LNCAP (cell line): ENCODE results near the gene GPR157.

Source experiments
- TF ChIP-seq, protein P1 (sequence below): fragments of 450-650 bp; IDR thresholded peaks from 2 replicates; pipeline ENCODE4 v1.5.1; 2017; ENCODE audit warnings: mild to moderate bottlenecking

The GPR157 gene

DNA sequence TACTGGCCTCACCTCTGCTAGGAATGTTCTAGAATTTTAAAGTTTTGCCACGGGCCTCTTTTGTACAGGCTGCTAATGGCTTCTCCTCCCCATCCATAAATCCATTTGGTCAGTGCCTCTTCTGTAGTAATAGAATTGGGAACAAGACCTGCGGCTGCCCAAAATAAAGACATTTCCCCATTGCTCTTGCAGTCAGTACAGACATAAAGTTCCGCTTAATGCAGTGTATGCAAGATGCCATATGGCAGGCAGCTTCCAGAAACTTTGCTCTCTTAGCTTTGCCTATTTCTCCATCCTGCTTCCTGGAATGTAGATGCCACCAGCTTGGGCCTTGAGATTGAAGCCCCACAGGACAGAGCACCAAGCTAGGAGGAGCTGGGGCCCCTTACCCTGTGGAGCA, 55.8 kb downstream of the GPR157 start:
- TF ChIP-seq, protein P1, sequence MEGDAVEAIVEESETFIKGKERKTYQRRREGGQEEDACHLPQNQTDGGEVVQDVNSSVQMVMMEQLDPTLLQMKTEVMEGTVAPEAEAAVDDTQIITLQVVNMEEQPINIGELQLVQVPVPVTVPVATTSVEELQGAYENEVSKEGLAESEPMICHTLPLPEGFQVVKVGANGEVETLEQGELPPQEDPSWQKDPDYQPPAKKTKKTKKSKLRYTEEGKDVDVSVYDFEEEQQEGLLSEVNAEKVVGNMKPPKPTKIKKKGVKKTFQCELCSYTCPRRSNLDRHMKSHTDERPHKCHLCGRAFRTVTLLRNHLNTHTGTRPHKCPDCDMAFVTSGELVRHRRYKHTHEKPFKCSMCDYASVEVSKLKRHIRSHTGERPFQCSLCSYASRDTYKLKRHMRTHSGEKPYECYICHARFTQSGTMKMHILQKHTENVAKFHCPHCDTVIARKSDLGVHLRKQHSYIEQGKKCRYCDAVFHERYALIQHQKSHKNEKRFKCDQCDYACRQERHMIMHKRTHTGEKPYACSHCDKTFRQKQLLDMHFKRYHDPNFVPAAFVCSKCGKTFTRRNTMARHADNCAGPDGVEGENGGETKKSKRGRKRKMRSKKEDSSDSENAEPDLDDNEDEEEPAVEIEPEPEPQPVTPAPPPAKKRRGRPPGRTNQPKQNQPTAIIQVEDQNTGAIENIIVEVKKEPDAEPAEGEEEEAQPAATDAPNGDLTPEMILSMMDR: no peak

DNA sequence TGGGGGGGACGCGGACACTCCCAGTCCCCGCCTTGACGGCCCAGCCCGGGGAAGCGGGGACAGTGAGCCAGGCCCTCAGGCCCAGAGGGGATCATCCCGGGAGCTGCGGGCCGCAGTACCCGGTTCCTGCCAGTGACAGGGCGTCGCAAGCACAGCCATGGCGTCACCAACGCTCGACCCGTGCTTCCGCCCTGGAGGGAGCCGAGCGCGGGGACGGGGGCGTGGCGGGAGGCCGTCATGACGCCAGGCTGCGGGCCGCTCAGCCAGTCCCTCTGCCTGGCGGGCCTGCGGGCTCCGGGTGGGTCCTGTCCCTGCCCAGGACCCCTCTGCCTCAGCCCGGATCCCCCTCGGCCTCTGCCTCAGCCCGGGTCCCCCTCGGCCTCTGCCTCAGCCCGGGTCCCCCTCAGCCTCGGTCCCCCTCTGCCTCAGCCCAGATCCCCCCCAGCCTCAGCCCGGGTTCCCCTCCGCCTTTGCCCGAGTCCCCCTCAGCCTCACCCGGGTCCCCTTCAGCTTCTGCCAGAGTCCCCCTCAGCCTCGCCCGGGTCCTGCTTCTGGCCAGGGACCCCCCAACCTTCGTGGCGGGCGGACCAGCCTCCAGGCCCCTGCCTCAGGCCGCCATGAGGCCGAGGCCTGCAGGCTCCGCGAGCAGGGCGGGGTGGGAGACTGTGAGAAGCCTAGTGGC, 57.2 kb downstream of the GPR157 start:
- TF ChIP-seq, protein P1: no peak

DNA sequence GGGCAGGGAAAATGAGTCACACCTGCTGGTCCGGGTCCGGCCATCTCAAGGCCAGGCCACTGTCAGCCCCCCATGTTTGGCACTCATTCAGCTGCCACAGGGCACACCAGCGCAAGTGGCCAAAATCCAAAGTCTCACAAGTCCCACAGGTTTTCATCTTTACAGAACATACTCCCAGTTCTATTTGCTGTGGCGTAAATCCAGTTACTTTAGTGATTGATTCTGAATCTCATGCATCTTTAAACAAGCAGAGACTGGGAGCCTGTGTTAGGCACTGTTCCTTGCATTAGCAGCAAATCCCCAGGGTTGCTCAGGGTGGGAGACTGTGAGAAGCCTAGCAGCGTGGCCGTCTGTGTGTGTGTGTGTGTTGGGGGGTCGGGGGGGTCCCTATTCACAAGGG, 58.4 kb downstream of the GPR157 start:
- TF ChIP-seq, protein P1: no peak

DNA sequence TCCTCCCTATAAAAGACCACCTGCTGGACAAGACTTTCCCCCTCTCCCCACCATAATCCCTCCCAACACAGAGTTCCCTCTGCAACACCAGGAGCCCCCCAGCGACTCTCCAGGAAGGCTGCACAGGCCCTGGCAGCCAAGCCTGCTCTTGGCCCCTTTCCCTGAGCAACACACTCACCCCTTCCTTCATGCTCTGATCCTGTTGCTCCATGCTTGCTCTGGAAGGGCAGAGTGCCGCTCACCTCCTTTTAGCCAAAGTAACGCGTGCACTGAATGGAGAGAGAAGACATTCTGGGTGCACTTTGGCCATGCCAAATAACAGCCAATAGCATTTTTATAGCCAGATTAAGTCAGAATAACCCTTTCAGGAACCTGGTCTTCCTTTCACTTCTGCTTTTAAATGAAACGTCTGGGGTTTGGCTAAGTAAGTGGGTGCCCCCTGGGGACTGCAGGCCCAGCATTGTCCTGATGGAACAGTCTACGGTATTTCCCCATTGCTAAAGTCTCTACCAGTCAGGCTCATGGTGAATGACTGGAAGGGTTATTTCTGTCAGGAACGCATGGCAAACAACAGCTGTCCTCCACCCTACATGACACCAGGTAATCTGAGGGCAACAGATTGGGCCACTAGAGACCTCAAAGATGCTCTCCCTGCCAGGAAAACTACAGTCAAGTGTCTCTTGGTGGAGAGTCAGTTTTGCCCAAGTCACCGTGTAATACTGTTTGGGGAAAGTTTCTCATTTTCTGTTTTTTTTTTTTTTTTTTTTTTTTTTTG, 59.4 kb downstream of the GPR157 start, which contains the start of gene SLC2A5:
SLC2A5 (minus strand) TSS at position 310 of the 775 bp plus-strand sequence; CDS start at position 211, 99 bp downstream.
- TF ChIP-seq, protein P1: no peak

DNA sequence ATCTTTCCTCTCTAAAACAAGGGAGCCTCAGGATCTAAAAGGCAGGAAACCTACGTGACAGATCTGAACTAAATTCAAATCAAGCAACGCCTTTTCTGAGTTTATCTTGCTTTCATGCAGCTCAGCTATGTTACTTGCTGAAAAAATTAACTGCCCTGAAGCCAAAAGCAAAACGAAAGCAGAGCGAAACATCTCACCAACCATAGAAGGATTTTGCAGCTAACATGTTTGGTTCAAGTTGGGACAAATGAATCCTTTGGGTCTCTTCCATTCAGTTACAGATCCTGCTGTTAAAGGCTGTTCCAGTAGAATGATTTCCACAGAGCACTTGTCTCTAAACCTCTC, 59.9 kb downstream of the GPR157 start:
- TF ChIP-seq, protein P1: no peak

DNA sequence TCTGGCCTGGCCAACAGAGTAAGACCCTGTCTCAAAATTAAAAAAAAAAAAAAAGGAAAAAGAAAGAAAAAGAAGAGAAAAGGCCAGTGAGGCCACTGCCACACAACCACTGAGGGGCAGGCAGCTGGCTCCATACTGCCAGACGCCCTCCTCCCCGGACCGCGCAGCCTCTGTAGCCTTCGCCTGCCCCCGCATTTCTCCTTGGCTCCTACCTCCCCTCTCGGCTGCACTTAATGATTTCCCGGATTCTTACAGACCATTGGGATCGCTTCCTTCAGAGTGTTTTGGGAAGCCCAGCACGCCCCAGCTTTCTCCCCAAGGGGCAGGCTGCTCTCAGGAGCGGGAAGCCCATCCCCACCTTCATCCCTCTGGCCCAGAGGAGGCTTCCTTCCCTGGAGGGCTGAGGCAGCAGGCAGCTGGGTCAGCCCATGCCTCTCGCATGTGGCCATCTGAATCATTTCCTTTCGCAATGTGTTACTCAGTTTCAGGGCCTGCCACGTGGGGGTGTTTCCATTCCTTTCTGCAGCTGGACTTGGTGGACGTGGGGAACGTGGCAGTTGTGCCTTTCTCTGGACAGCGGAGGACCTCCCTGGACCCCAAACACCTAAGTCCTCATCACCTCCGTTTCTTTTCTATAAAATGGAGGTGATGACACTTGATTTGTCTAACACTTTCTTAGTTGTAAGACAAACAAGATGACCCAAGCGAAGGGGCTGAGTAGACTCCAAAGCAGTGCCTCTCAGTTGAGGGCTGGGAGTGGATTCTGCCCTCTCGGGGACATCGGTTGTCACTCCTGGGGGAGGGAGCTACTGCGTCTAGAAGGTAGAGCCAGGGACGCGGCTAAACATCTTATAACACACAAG, 61.7 kb downstream of the GPR157 start:
- TF ChIP-seq, protein P1: no peak

DNA sequence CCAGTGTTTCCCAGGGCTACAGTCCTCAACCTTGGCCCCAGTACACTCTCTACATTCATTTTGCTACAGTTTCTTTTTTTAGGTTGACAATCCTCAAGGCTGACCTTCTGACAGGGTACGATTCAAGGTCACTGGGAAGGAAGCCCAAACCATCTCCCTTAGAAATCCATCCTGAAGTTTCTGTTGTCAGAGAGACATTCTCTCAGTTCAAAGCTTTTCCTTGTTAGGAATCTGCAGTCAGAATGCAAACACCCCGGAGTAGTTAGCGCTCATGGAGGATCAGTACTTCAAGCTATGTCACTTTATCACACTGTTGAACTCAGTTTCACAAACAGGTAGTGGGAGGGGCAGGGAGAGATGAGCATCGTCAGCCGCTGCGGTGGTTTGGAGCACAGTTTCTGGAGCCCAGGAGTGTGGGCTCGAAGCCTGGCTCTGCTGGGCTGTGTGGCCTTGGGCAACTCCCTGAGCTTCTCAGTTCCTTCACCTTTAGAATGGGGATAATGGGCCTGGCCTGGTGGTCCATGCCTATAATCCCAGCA, 63.6 kb downstream of the GPR157 start:
- TF ChIP-seq, protein P1: no peak
